IPS-15b (cell line): ENCODE measurements around the gene SYVN1.

Experiments
- H3K27me3 ChIP-seq: one replicate; pipeline ENCODE4 v1.6.1; 2013; ENCODE audit warnings: low read length; ENCODE audit not compliant: control insufficient read depth, insufficient read depth
- H3K36me3 ChIP-seq: one replicate; pipeline ENCODE4 v1.6.1; 2013; ENCODE audit warnings: low read length; ENCODE audit not compliant: control insufficient read depth, insufficient read depth
- H3K4me1 ChIP-seq: one replicate; pipeline ENCODE4 v1.6.1; 2013; ENCODE audit warnings: mild to moderate bottlenecking, low read length; ENCODE audit not compliant: control insufficient read depth, insufficient read depth
- H3K4me3 ChIP-seq: one replicate; pipeline ENCODE4 v1.5.1; 2013; ENCODE audit warnings: low read depth, low read length
- H3K9ac ChIP-seq: one replicate; pipeline ENCODE4 v1.6.1; 2013; ENCODE audit warnings: low read depth, mild to moderate bottlenecking, low read length
- H3K9me3 ChIP-seq: one replicate; pipeline ENCODE4 v1.6.1; 2013; ENCODE audit warnings: mild to moderate bottlenecking, low read length; ENCODE audit not compliant: control insufficient read depth, insufficient read depth

SYVN1 gene

GRCh38 chr11:65166893-65167292, 32.6 kb upstream of the SYVN1 start:
- Histone ChIP-seq H3K36me3 (no peaks in the 10 kb centered on the region), H3K9ac (no peak overlapping the region), H3K9me3 (no peaks in the 10 kb centered on the region), H3K27me3 (no peaks in the 10 kb centered on the region), H3K4me1 (peaks cover 7% of the 10 kb centered on the region), H3K4me3 (no peak overlapping the region)

- Histone ChIP-seq H3K9ac (peak overlapping the region; percentile 47), H3K36me3 (no peaks in the 10 kb centered on the region), H3K4me3 (no peak overlapping the region), H3K9me3 (no peaks in the 10 kb centered on the region), H3K4me1 (peaks cover 7% of the 10 kb centered on the region), H3K27me3 (no peaks in the 10 kb centered on the region)
Measured at GRCh38 chr11:65165410-65166317, 31.3 kb upstream of the SYVN1 start.

DNA sequence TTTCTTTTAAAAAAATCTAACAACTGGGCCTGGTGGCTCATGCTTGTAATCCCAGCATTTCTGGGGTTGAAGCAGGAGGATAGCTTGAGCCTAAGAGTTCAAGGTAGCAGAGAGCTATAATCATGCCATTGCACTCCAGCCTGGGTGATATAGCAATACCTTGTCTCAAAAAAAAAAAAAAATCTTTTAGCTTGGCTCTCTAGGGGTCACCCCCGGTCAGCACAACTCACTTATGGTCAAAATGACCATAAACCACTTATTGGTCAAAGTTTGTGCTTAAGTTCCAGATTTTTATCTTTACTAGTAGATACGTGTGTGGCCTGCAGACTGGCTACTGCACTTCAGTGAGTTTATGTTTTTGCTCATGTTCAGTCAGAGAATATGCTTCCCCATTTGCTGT, 29.4 kb upstream of the SYVN1 start:
- H3K4me1 ChIP-seq = peaks cover 2% of the 10 kb centered on the region
- no peaks in the 10 kb centered on the region for H3K36me3 ChIP-seq
- no peaks in the 10 kb centered on the region for H3K27me3 ChIP-seq
- H3K9ac ChIP-seq = no peak overlapping the region
- no peaks in the 10 kb centered on the region for H3K9me3 ChIP-seq
- no peak overlapping the region for H3K4me3 ChIP-seq

GRCh38 chr11:65160643-65161042, 26.3 kb upstream of the SYVN1 start:
- Histone ChIP-seq H3K9ac (no peak overlapping the region), H3K27me3 (no peaks in the 10 kb centered on the region), H3K36me3 (no peaks in the 10 kb centered on the region), H3K4me3 (no peak overlapping the region), H3K9me3 (no peaks in the 10 kb centered on the region), H3K4me1 (peaks cover 2% of the 10 kb centered on the region)

- Histone ChIP-seq H3K9me3 (no peaks in the 10 kb centered on the region), H3K4me3 (no peak overlapping the region)
Measured at GRCh38 chr11:65159012-65159411, 24.7 kb upstream of the SYVN1 start.

GRCh38 chr11:65157336-65157735, 23.0 kb upstream of the SYVN1 start:
- Histone ChIP-seq H3K4me3 (no peak overlapping the region), H3K27me3 (no peaks in the 10 kb centered on the region), H3K9ac (no peak overlapping the region)

More at GRCh38 chr11:65159012-65159411, 24.7 kb upstream of the SYVN1 start:
- Histone ChIP-seq H3K36me3 (no peaks in the 10 kb centered on the region), H3K4me1 (no peaks in the 10 kb centered on the region), H3K27me3 (no peaks in the 10 kb centered on the region), H3K9ac (no peak overlapping the region)

DNA sequence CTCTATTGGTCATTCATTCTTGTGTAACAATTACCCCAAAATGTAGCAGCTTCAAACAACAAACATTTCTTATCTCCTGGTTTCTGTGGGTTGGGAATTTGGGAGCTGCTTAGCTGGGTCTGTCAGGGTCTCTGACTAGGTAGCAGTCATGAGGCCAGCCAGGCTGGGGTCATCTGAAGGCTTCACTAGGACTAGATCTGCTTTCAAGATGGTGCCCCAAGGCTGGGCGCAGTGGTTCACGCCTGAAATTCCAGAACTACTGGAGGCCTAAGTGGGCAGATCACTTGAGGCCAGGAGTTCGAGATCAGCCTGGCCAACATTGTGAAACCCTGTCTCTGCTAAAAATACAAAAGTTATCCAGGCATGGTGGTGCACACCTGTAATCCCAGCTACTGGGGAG, 22.6 kb upstream of the SYVN1 start:
- Histone ChIP-seq H3K36me3 (no peaks in the 10 kb centered on the region), H3K9me3 (no peaks in the 10 kb centered on the region), H3K4me3 (no peak overlapping the region), H3K27me3 (no peaks in the 10 kb centered on the region), H3K4me1 (no peaks in the 10 kb centered on the region), H3K9ac (no peak overlapping the region)

More at GRCh38 chr11:65157336-65157735, 23.0 kb upstream of the SYVN1 start:
- H3K9me3 ChIP-seq = no peaks in the 10 kb centered on the region
- H3K36me3 ChIP-seq = no peaks in the 10 kb centered on the region
- no peaks in the 10 kb centered on the region for H3K4me1 ChIP-seq

GRCh38 chr11:65156256-65156655, 21.9 kb upstream of the SYVN1 start:
- no peaks in the 10 kb centered on the region for H3K9me3 ChIP-seq
- no peaks in the 10 kb centered on the region for H3K27me3 ChIP-seq
- no peaks in the 10 kb centered on the region for H3K36me3 ChIP-seq
- no peaks in the 10 kb centered on the region for H3K4me1 ChIP-seq
- no peak overlapping the region for H3K4me3 ChIP-seq
- no peak overlapping the region for H3K9ac ChIP-seq

DNA sequence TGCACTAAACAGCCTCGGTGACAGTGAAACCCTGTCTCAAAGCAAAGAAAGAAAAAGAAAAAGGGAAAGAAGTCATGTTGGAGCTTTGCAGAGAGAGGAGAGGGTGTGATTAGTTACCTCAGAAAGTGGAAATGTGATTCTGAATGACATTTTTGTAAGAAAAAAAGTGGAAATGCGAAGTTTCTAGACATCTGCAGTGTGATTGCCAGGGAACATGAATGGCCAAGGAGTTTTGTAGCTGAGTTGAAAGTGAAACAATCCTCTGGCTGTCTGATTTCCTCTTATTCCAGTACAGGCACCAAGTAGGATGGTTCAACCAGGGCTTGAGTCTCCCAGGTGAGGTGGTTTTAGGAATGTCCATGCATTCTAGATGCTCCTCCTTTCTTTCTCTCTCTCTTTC, 17.8 kb upstream of the SYVN1 start:
- H3K4me3 ChIP-seq = no peak overlapping the region
- H3K9me3 ChIP-seq = no peaks in the 10 kb centered on the region
- H3K4me1 ChIP-seq = no peaks in the 10 kb centered on the region
- no peaks in the 10 kb centered on the region for H3K36me3 ChIP-seq
- H3K9ac ChIP-seq = no peak overlapping the region
- no peaks in the 10 kb centered on the region for H3K27me3 ChIP-seq

DNA sequence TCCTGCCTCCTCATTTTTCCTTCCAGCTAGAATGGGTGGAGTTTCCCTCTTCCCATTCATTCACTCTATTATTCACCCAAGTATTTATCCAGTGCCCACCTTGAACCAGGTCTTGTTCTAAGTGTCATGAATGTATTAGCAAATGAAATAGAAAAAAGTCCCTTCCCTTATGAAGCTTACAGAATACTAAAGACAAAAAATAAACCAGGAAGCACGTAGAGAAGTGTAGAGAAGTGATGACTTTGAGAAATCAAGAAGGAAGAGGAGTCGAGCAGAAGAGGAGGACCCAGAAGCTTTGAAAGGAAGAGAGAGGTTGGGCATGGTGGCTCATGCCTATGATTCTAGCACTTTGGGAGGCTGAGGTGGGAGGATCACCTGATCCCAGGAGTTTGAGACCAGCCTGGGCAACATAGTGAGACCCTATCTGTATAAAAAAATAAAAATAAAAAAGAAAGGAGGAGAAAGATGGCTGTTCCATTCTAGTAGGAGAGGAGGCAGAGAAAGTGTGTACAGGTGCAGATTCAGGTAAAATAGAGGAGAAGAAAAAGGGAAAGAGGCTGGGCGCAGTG, 17.1 kb upstream of the SYVN1 start:
- Histone ChIP-seq H3K9ac (no peak overlapping the region), H3K4me3 (no peak overlapping the region), H3K4me1 (no peaks in the 10 kb centered on the region), H3K36me3 (no peaks in the 10 kb centered on the region), H3K9me3 (no peaks in the 10 kb centered on the region), H3K27me3 (no peaks in the 10 kb centered on the region)

DNA sequence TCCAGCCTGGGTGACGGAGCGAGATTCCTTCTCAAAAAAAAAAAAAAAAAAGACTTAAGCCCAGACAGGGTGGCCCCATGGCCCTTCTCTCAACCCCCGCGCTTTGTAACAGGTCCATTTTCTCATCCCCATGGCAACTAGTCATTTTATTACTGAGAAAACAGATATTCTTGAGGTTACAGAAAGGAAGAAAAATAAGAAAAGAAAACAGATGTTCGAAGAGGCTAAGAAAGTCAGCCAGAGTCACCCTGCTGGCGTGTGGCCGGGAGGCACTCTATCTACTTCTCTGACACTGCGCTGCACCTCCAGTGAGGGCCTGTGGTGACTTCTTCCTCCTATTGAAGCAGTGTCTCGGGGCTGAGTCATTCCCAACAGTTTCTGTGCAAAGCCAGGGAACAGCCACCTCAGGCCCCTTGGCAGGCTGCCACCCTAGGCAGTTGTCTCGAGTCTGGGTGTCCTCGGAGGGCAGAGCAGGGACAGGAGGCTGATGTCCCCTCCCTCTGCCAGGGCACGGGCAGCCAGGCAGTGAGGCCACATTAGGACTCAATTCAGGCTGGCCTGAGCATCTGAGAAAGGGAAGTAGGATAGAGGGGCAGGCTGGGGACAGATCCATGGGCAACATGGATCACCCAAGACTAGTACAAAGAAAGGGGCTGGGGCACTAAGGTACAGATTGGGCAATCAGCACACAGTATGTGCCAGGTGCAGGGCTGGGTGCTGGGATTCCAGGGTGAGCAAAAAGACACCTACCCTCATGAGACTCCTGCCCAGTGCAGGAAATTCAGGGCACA, 16.4 kb upstream of the SYVN1 start:
- H3K36me3 ChIP-seq = no peaks in the 10 kb centered on the region
- H3K27me3 ChIP-seq = no peaks in the 10 kb centered on the region
- no peaks in the 10 kb centered on the region for H3K4me1 ChIP-seq
- H3K9me3 ChIP-seq = no peaks in the 10 kb centered on the region
- no peak overlapping the region for H3K9ac ChIP-seq
- H3K4me3 ChIP-seq = no peak overlapping the region
